ENCODE data around the gene RASGRF1.

Gene RASGRF1

DNA sequence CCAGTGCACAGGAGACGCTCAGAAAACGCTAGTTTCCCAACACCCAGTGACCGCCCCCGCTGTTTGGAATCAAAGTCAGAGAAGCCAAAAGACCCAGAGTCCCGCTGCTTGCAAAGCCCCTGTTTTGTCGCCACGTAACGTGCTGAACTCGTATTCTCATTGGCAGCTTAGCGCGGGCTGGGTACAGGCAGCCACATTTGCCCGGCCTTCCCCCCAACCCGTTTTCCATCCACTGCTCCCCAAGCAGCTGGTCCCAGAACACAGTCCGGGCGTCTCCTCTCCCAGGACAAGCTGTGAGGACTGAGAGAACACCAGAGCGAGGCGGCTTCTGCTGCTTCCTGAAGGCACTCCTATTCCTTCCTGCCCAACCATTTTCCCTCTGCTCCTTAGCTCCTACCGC lies 54.8 kb downstream of the RASGRF1 start:
- no peaks in the 10 kb centered on the region for H3K36me3 ChIP-seq (ENCODE audit: insufficient read depth)
- no peaks in the 10 kb centered on the region for H3K79me2 ChIP-seq (ENCODE audit: insufficient read depth, low read depth)
- H3K27me3 ChIP-seq (ENCODE audit: insufficient read depth, low read depth) = no peaks in the 10 kb centered on the region
- no peak overlapping the region for H2AFZ ChIP-seq (ENCODE audit: low read depth)
- H3K4me1 ChIP-seq (ENCODE audit: low read depth, poor library complexity, severe bottlenecking) = no peaks in the 10 kb centered on the region
- H3K4me3 ChIP-seq (IDR thresholded peaks at IDR 0.05; ENCODE audit: insufficient read depth, low read depth, low read length) = no peak overlapping the region
- H3K27ac ChIP-seq = no peak overlapping the region
- H4K20me1 ChIP-seq (ENCODE audit: insufficient read depth) = no peaks in the 10 kb centered on the region
- TF ChIP-seq, protein P1, sequence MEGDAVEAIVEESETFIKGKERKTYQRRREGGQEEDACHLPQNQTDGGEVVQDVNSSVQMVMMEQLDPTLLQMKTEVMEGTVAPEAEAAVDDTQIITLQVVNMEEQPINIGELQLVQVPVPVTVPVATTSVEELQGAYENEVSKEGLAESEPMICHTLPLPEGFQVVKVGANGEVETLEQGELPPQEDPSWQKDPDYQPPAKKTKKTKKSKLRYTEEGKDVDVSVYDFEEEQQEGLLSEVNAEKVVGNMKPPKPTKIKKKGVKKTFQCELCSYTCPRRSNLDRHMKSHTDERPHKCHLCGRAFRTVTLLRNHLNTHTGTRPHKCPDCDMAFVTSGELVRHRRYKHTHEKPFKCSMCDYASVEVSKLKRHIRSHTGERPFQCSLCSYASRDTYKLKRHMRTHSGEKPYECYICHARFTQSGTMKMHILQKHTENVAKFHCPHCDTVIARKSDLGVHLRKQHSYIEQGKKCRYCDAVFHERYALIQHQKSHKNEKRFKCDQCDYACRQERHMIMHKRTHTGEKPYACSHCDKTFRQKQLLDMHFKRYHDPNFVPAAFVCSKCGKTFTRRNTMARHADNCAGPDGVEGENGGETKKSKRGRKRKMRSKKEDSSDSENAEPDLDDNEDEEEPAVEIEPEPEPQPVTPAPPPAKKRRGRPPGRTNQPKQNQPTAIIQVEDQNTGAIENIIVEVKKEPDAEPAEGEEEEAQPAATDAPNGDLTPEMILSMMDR (conservative IDR thresholded peaks at IDR 0.05; ENCODE audit: low read depth, low read length) = no peak
- H3K4me2 ChIP-seq = no peak overlapping the region
- no peak overlapping the region for H3K9ac ChIP-seq

DNA sequence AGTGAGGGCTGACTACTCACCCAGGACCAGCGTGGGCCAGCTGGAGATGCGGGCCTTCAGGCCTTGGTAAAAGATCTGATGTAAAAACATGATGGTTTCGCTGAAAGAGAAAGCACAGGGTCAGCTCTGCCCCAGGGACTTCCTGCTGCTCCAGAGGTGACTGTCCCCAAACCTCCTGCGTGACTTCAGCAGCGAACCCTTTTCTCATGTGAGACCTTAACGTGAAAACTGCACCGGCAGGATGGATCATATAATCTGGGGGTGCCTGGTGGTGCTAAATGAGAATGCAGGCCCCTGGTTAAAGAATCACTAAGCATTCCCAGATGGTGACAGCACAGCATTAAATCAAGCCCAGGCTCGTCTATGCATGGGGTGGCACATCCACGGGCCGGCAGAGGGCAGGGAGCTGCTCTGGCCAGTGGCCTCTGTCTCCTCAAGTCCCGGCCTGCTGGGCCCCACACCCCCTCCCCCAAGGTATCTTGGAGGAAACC lies 55.4 kb downstream of the RASGRF1 start:
- TF ChIP-seq, protein P1 (conservative IDR thresholded peaks at IDR 0.05; ENCODE audit: low read depth, low read length) = no peak
- Histone ChIP-seq H3K79me2 (ENCODE audit: insufficient read depth, low read depth) (no peaks in the 10 kb centered on the region), H3K4me2 (no peak overlapping the region), H3K36me3 (ENCODE audit: insufficient read depth) (no peaks in the 10 kb centered on the region), H3K4me1 (ENCODE audit: low read depth, poor library complexity, severe bottlenecking) (no peaks in the 10 kb centered on the region), H3K4me3 (IDR thresholded peaks at IDR 0.05; ENCODE audit: insufficient read depth, low read depth, low read length) (no peak overlapping the region), H3K27ac (no peak overlapping the region), H4K20me1 (ENCODE audit: insufficient read depth) (no peaks in the 10 kb centered on the region), H2AFZ (ENCODE audit: low read depth) (no peak overlapping the region), H3K27me3 (ENCODE audit: insufficient read depth, low read depth) (no peaks in the 10 kb centered on the region), H3K9ac (no peak overlapping the region)

DNA sequence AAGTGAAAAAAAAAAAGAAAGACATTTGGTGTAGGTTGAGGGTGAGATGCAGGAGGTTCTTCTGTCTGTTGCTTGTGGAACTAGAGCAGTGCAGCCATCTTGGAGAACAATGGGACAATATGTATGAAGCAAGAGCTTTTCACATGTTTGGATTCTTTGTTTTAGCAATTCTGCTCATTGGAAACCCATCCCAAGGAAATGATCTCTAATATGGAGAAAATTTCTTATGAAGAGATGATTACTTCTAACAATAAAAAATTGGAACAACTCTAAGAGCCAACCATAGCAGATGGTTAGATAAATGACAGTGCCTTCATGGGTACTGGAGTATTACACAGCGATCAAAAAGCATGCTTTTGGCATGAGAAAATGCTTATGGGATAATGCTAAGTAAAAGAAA lies 56.3 kb downstream of the RASGRF1 start:
- Histone ChIP-seq H3K4me3 (IDR thresholded peaks at IDR 0.05; ENCODE audit: insufficient read depth, low read depth, low read length) (no peak overlapping the region), H3K4me2 (no peak overlapping the region), H3K9ac (no peak overlapping the region), H3K4me1 (ENCODE audit: low read depth, poor library complexity, severe bottlenecking) (no peaks in the 10 kb centered on the region), H3K27me3 (ENCODE audit: insufficient read depth, low read depth) (no peaks in the 10 kb centered on the region), H4K20me1 (ENCODE audit: insufficient read depth) (no peaks in the 10 kb centered on the region), H2AFZ (ENCODE audit: low read depth) (no peak overlapping the region), H3K27ac (no peak overlapping the region), H3K79me2 (ENCODE audit: insufficient read depth, low read depth) (no peaks in the 10 kb centered on the region), H3K36me3 (ENCODE audit: insufficient read depth) (no peaks in the 10 kb centered on the region)
- TF ChIP-seq, protein P1 (conservative IDR thresholded peaks at IDR 0.05; ENCODE audit: low read depth, low read length) = no peak

DNA sequence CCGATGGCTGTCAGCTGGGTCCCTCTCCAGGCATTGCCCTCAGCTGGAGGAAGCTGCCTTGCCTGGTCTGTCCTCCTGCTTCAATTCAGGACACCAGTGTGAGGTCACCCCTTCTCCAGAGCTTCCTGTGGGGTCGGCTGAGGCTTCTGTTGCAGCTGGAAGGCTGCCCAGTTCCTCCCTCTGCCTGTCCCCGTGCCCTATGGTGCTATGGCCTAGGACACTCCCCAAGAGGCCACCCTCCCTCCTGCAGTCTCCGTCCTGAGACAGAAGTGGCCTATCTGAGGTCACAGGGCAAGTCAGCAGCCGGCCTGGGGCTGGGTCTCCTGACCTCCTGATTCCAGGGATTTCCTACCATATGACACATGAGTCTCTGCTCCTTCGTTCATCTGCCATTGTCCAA lies 57.9 kb downstream of the RASGRF1 start:
- Histone ChIP-seq H3K4me3 (IDR thresholded peaks at IDR 0.05; ENCODE audit: insufficient read depth, low read depth, low read length) (no peak overlapping the region), H3K4me2 (no peak overlapping the region), H3K27ac (no peak overlapping the region), H3K79me2 (ENCODE audit: insufficient read depth, low read depth) (no peaks in the 10 kb centered on the region), H3K4me1 (ENCODE audit: low read depth, poor library complexity, severe bottlenecking) (no peaks in the 10 kb centered on the region), H3K36me3 (ENCODE audit: insufficient read depth) (no peaks in the 10 kb centered on the region), H2AFZ (ENCODE audit: low read depth) (no peak overlapping the region), H4K20me1 (ENCODE audit: insufficient read depth) (no peaks in the 10 kb centered on the region), H3K27me3 (ENCODE audit: insufficient read depth, low read depth) (no peaks in the 10 kb centered on the region), H3K9ac (no peak overlapping the region)
- TF ChIP-seq, protein P1 (conservative IDR thresholded peaks at IDR 0.05; ENCODE audit: low read depth, low read length) = no peak
